ENCODE measurements around the gene AP1AR. TPM values are rescaled to one million over a fixed set of nuclear protein-coding genes. Genes with fewer than 3 reads are reported as not detected.

AP1AR gene
- total RNA-seq, 1 experiment from 2014 or later: 34.5 TPM

GRCh38 chr4:112257098-112257497, 25.5 kb downstream of the AP1AR start:
- H3K9ac ChIP-seq (ENCODE audit: low read length): no peak overlapping the region
- no peak overlapping the region for H3K4me2 ChIP-seq (ENCODE audit: low read depth, low read length, poor library complexity, severe bottlenecking)
- DNase-seq: no peak
- no peaks in the 10 kb centered on the region for H3K9me3 ChIP-seq (ENCODE audit: low read length)
- H4K20me1 ChIP-seq (ENCODE audit: insufficient read depth, low read depth, low read length): no peaks in the 10 kb centered on the region
- H2AFZ ChIP-seq (ENCODE audit: low read length): no peak overlapping the region
- no peak overlapping the region for H3K4me3 ChIP-seq (ENCODE audit: low read length)
- H3K27ac ChIP-seq (ENCODE audit: low read length): no peak overlapping the region
- no peaks in the 10 kb centered on the region for H3K9me2 ChIP-seq (replicated peaks; ENCODE audit: insufficient read depth, low read length)
- no peaks in the 10 kb centered on the region for H3K27me3 ChIP-seq (ENCODE audit: low read length)
- peaks cover 17% of the 10 kb centered on the region for H3K4me1 ChIP-seq (ENCODE audit: low read length)
- H3K36me3 ChIP-seq (ENCODE audit: insufficient read depth, low read length): no peaks in the 10 kb centered on the region
- peaks cover 35% of the 10 kb centered on the region for H3K79me2 ChIP-seq (ENCODE audit: low read length)

- no peak overlapping the region for H3K4me2 ChIP-seq (ENCODE audit: low read depth, low read length, poor library complexity, severe bottlenecking)
- no peak overlapping the region for H3K9ac ChIP-seq (ENCODE audit: low read length)
- DNase-seq: peak; percentile 57
- no peaks in the 10 kb centered on the region for H4K20me1 ChIP-seq (ENCODE audit: insufficient read depth, low read depth, low read length)
- H3K36me3 ChIP-seq (ENCODE audit: insufficient read depth, low read length): peaks cover 17% of the 10 kb centered on the region; the same call in 1 of the 2 replicates
- no peaks in the 10 kb centered on the region for H3K27me3 ChIP-seq (ENCODE audit: low read length)
- H3K79me2 ChIP-seq (ENCODE audit: low read length): no peaks in the 10 kb centered on the region; the same call in 1 of the 2 replicates
- H3K4me1 ChIP-seq (ENCODE audit: low read length): no peaks in the 10 kb centered on the region
- H3K9me3 ChIP-seq (ENCODE audit: low read length): no peaks in the 10 kb centered on the region
- H2AFZ ChIP-seq (ENCODE audit: low read length): no peak overlapping the region
- no peak overlapping the region for H3K4me3 ChIP-seq (ENCODE audit: low read length)
- H3K9me2 ChIP-seq (replicated peaks; ENCODE audit: insufficient read depth, low read length): no peaks in the 10 kb centered on the region
- no peak overlapping the region for H3K27ac ChIP-seq (ENCODE audit: low read length)
These were observed 35.2 kb downstream of the AP1AR start for GRCh38 chr4:112266823-112267222.

- Histone ChIP-seq H4K20me1 (ENCODE audit: insufficient read depth, low read depth, low read length) (no peaks in the 10 kb centered on the region), H3K79me2 (ENCODE audit: low read length) (peaks cover 19% of the 10 kb centered on the region), H3K4me1 (ENCODE audit: low read length) (no peaks in the 10 kb centered on the region), H3K9me2 (replicated peaks; ENCODE audit: insufficient read depth, low read length) (no peaks in the 10 kb centered on the region), H3K27me3 (ENCODE audit: low read length) (no peaks in the 10 kb centered on the region), H3K36me3 (ENCODE audit: insufficient read depth, low read length) (peaks cover 27% of the 10 kb centered on the region), H2AFZ (ENCODE audit: low read length) (no peak overlapping the region), H3K4me2 (ENCODE audit: low read depth, low read length, poor library complexity, severe bottlenecking) (no peak overlapping the region), H3K4me3 (ENCODE audit: low read length) (no peak overlapping the region), H3K9ac (ENCODE audit: low read length) (no peak overlapping the region), H3K27ac (ENCODE audit: low read length) (no peak overlapping the region), H3K9me3 (ENCODE audit: low read length) (no peaks in the 10 kb centered on the region)
- DNase-seq: no peak
These were observed 38.5 kb downstream of the AP1AR start for GRCh38 chr4:112270051-112270450.

GRCh38 chr4:112270640-112271421, 39.2 kb downstream of the AP1AR start:
- Histone ChIP-seq H3K4me2 (ENCODE audit: low read depth, low read length, poor library complexity, severe bottlenecking) (no peak overlapping the region), H3K27me3 (ENCODE audit: low read length) (no peaks in the 10 kb centered on the region), H3K9me2 (replicated peaks; ENCODE audit: insufficient read depth, low read length) (no peaks in the 10 kb centered on the region), H2AFZ (ENCODE audit: low read length) (no peak overlapping the region), H3K27ac (ENCODE audit: low read length) (no peak overlapping the region; the same call in 1 of the 2 replicates), H3K9me3 (ENCODE audit: low read length) (no peaks in the 10 kb centered on the region), H3K4me1 (ENCODE audit: low read length) (no peaks in the 10 kb centered on the region), H4K20me1 (ENCODE audit: insufficient read depth, low read depth, low read length) (no peaks in the 10 kb centered on the region), H3K79me2 (ENCODE audit: low read length) (peaks cover 27% of the 10 kb centered on the region), H3K4me3 (ENCODE audit: low read length) (no peak overlapping the region), H3K9ac (ENCODE audit: low read length) (no peak overlapping the region), H3K36me3 (ENCODE audit: insufficient read depth, low read length) (peaks cover 32% of the 10 kb centered on the region)
- no peak for DNase-seq

GRCh38 chr4:112272292-112272691, 40.7 kb downstream of the AP1AR start:
- H3K4me1 ChIP-seq (ENCODE audit: low read length): no peaks in the 10 kb centered on the region
- H3K9me3 ChIP-seq (ENCODE audit: low read length): no peaks in the 10 kb centered on the region
- DNase-seq: no peak
- H2AFZ ChIP-seq (ENCODE audit: low read length): no peak overlapping the region
- H3K27me3 ChIP-seq (ENCODE audit: low read length): no peaks in the 10 kb centered on the region
- H3K9ac ChIP-seq (ENCODE audit: low read length): no peak overlapping the region
- H3K27ac ChIP-seq (ENCODE audit: low read length): no peak overlapping the region
- H3K4me3 ChIP-seq (ENCODE audit: low read length): no peak overlapping the region
- no peaks in the 10 kb centered on the region for H3K9me2 ChIP-seq (replicated peaks; ENCODE audit: insufficient read depth, low read length)
- H4K20me1 ChIP-seq (ENCODE audit: insufficient read depth, low read depth, low read length): no peaks in the 10 kb centered on the region
- H3K79me2 ChIP-seq (ENCODE audit: low read length): peaks cover 42% of the 10 kb centered on the region
- H3K36me3 ChIP-seq (ENCODE audit: insufficient read depth, low read length): peaks cover 46% of the 10 kb centered on the region
- H3K4me2 ChIP-seq (ENCODE audit: low read depth, low read length, poor library complexity, severe bottlenecking): no peak overlapping the region

GRCh38 chr4:112274959-112275358, 43.4 kb downstream of the AP1AR start:
- no peak overlapping the region for H3K9ac ChIP-seq (ENCODE audit: low read length)
- no peak overlapping the region for H3K4me3 ChIP-seq (ENCODE audit: low read length)
- no peak overlapping the region for H3K4me2 ChIP-seq (ENCODE audit: low read depth, low read length, poor library complexity, severe bottlenecking)
- no peaks in the 10 kb centered on the region for H3K27me3 ChIP-seq (ENCODE audit: low read length)
- no peaks in the 10 kb centered on the region for H3K9me3 ChIP-seq (ENCODE audit: low read length)
- no peak overlapping the region for H2AFZ ChIP-seq (ENCODE audit: low read length)
- peaks cover 53% of the 10 kb centered on the region for H3K36me3 ChIP-seq (ENCODE audit: insufficient read depth, low read length)
- H3K79me2 ChIP-seq (ENCODE audit: low read length): peaks cover 68% of the 10 kb centered on the region
- no peaks in the 10 kb centered on the region for H4K20me1 ChIP-seq (ENCODE audit: insufficient read depth, low read depth, low read length)
- H3K9me2 ChIP-seq (replicated peaks; ENCODE audit: insufficient read depth, low read length): no peaks in the 10 kb centered on the region
- peaks cover 24% of the 10 kb centered on the region for H3K4me1 ChIP-seq (ENCODE audit: low read length)
- H3K27ac ChIP-seq (ENCODE audit: low read length): no peak overlapping the region
- no peak for DNase-seq

GRCh38 chr4:112276113-112276512, 44.5 kb downstream of the AP1AR start:
- Histone ChIP-seq H3K27me3 (ENCODE audit: low read length) (no peaks in the 10 kb centered on the region), H3K4me1 (ENCODE audit: low read length) (peaks cover 35% of the 10 kb centered on the region), H3K9ac (ENCODE audit: low read length) (no peak overlapping the region), H3K9me2 (replicated peaks; ENCODE audit: insufficient read depth, low read length) (no peaks in the 10 kb centered on the region), H3K9me3 (ENCODE audit: low read length) (no peaks in the 10 kb centered on the region), H2AFZ (ENCODE audit: low read length) (no peak overlapping the region), H3K36me3 (ENCODE audit: insufficient read depth, low read length) (peaks cover 58% of the 10 kb centered on the region), H3K27ac (ENCODE audit: low read length) (no peak overlapping the region), H3K79me2 (ENCODE audit: low read length) (peaks cover 80% of the 10 kb centered on the region), H4K20me1 (ENCODE audit: insufficient read depth, low read depth, low read length) (no peaks in the 10 kb centered on the region), H3K4me2 (ENCODE audit: low read depth, low read length, poor library complexity, severe bottlenecking) (no peak overlapping the region), H3K4me3 (ENCODE audit: low read length) (no peak overlapping the region)
- DNase-seq: no peak

GRCh38 chr4:112277220-112277619, 45.6 kb downstream of the AP1AR start:
- H3K27ac ChIP-seq (ENCODE audit: low read length): no peak overlapping the region
- no peaks in the 10 kb centered on the region for H3K9me3 ChIP-seq (ENCODE audit: low read length)
- H3K79me2 ChIP-seq (ENCODE audit: low read length): peaks cover 90% of the 10 kb centered on the region
- H3K9ac ChIP-seq (ENCODE audit: low read length): no peak overlapping the region
- DNase-seq: no peak
- no peaks in the 10 kb centered on the region for H3K9me2 ChIP-seq (replicated peaks; ENCODE audit: insufficient read depth, low read length)
- H3K4me3 ChIP-seq (ENCODE audit: low read length): no peak overlapping the region
- no peaks in the 10 kb centered on the region for H3K27me3 ChIP-seq (ENCODE audit: low read length)
- H3K36me3 ChIP-seq (ENCODE audit: insufficient read depth, low read length): peaks cover 65% of the 10 kb centered on the region
- H2AFZ ChIP-seq (ENCODE audit: low read length): no peak overlapping the region
- H3K4me2 ChIP-seq (ENCODE audit: low read depth, low read length, poor library complexity, severe bottlenecking): no peak overlapping the region
- no peaks in the 10 kb centered on the region for H4K20me1 ChIP-seq (ENCODE audit: insufficient read depth, low read depth, low read length)
- peaks cover 46% of the 10 kb centered on the region for H3K4me1 ChIP-seq (ENCODE audit: low read length)

All from Karpas-422 (cell line).